ENCODE measurements around the gene ARMC8.
A peak's percentile ranks its signal among the peaks of the same experiment; 100 is the strongest.

The ARMC8 gene

DNA sequence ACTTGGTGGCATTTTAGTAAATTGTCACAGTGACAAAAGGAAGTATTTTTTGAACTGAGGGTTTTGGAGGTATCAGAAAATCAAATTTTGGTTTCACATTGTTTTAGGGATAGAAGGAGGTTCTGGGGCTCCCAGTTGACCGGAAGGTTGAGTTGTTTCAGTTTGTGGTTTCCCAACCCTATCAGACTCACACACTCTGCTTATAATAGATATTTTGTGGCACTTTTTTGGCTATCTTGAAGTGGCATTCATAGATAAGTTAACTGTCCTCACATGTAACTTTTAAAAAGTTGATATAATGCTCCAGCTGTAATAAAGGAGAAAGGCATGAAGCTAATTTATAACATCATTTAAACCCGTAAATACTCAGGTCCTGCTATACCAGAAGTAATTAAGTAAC lies 12.8 kb downstream of the ARMC8 start:
- DNase-seq: no peak

DNA sequence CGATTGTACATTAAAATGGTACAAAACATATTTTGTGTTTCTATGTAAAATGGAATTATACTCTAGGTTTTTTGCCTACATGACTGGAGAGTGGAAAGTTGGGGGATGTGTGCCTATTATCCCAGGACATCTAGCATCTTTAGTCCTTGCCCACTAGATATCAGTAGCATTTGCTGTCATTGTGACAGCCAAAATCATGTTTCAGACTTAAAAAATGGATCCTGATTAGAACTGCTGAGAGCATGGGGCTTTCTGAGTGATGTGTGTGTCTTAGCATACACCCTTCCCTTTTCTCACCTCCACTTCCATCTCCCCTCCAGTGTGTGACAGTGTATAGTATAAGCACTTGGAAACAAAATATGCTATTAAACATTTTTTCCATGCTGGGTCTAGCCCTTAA lies 13.3 kb downstream of the ARMC8 start:
- DNase-seq: no peak

DNA sequence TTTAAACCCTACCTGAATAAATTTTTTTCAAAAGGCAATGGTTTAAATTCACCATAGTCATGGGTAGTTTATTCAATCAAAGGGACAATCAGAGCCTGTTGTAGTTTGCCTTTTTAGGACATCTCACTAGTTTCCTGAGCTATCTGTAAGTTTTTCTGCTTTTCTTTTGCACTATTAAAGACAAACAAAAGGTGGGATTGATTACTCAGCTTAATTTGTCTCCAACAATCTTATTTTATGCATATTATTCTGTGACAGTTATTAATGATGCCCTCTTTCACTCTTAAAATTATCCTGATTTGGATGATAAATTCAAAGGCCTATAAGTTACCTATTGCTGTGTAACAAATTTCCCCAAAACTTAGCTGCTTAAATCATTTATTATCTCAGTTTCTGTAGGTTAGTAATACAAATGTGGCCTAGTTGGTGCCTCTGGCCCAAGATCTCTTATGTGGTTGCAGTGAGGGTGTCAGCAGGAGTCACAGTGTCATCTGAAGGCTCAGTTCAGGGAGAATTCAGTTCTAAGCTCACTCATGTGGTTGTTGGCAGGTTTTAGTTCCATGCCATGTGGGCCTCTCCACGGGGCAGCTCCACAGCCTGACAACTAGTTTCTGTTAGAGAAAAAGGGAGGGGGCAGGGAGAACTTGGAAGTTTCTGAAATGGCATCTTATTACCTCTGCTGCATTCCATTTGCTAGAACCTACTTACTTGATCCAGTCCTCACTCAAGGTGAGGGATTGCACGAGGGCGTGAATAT lies 16.0 kb downstream of the ARMC8 start:
- no peak for DNase-seq

DNA sequence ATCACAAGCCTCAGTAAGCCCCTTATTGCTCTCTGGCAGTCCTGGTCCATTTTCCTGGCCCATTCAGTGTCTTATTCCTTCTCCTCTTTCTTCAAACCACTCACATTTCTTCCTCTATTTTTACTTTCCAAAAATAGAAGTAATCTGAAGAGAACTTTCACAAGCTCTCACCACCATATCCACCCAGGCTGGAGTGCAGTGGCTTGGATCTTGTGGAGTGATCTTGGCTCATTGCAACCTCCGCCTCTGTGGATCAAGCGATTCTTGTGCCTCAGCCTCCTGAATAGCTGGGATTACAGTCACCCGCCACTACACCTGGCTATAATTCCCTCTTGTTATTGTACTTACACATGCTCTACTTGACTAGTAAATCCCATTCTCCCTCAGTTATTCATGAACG lies 16.8 kb downstream of the ARMC8 start:
- no peak for DNase-seq

DNA sequence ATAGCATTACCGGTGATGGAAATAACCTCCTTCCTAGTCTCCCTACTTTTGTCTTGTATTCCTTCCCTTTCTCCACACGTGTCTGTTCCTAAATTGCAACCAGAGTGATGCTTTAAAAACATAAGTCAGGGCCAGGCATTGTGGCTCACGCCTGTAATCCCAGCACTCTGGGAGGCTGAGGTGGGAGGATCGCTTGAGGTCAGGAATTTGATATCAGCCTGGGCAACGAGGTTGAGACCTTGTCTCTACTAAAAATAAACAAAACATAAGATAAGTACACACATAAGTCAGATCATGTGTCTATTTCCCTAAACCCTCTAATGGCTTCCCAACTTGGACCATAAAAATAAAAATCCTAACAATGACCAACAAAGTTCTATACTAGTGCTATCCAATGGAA lies 18.4 kb downstream of the ARMC8 start:
- no peak for DNase-seq

DNA sequence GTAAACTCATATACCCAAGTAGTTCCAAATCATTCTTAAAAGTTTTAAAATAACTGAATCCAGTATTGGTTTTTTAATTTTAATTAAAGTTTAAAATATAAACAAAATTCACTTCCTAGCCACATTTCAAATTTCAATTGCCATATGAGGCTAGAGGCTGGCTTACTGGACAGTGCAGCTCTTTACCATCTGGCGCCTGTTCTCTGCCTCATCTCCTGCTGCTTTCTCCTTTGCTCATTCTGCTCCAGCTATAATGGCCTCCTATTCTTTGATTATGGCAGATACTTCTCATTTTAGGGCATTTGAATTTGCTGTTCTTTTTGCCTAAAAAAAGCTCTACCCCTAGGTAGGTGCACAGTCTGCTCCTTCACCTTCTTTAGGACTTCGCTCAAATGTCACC lies 19.1 kb downstream of the ARMC8 start:
- no peak for DNase-seq

DNA sequence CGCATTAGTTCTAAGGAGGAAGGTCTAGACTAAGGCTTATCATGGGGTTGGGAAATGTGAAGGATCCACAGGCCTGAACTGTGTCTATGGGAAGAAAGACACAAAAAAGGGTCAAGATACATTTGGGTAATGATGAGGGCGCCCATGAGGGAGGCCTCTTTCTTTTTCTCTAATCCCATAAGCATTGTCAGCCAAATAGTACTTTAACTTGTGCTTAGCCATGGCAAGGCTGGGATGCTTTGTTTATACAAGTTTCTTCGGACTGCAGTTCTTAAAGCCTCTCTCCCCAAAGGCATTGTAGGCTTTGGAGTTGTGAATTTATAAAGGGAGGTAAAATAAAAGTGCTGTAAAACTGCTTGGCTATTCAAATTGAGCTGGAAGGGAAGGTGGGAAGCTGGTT lies 23.4 kb downstream of the ARMC8 start:
- DNase-seq: no peak

DNA sequence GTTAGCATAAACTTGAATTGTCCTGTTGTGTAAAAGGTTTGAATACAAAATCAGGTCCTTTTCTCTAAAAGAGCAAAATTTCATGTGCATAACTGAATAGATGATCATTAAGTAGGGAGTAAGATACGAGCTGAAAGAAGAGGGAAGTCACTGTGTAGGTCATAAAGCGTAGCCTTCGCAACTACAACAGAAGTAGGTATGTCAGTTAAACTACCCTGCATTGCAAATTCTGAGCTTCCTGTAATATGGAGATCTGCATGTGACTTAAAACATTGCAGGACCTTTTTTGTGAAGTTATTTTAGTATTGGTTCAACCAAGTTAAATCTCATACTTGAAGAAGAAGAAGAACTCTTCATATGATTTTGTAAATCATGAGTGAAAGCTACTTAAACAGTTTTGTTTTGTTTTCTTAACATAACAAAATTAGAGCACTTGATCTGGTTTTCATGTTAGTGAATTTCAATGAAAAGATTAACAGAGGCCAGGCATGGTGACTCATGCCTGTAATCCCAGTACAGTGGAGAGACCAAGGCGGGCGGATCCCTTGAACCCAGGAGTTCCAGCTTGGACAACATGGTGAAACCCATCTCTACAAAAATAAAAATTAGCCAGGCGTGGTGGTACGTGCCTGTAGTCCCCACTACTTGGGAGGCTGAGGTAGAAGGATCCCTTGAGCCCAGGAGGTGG lies 26.4 kb downstream of the ARMC8 start:
- DNase-seq: no peak

DNA sequence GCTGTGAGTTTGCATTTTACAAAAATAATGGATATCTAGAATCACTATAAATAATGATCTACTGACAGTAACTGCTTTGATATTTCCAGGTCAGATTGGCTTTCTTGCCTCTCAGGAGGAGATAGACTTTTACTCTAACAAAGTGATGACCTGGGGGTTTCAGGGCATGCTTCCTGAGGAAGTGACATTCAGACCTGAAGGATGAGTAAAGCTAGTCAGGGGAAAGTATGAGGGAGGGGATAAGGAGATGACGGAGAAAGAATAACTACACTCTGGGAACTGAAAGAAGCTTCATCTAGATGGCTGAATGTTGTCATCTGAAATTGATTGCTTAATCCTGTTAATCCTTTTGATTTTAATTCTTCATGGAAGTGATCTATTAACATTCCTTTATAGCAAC lies 32.2 kb downstream of the ARMC8 start:
- DNase-seq: no peak

DNA sequence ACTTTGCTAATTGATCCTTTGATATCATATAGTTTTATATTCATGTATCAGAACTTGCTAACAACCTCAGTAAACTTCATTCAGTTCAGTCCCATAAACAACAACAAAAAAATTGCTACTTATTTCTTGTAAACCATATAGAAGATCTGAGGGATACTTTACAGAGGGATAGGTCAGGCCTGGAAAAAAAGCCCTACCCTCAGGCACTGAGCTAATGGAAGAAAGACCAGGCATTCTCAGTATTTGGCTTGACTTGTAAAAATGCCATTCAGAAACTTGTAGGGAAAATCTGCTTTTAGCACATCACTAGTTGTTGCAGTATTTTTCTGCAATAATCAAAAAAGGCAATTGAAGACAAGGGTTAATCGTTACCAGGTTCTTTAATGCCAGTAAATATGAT lies 33.1 kb downstream of the ARMC8 start:
- DNase-seq: no peak

DNA sequence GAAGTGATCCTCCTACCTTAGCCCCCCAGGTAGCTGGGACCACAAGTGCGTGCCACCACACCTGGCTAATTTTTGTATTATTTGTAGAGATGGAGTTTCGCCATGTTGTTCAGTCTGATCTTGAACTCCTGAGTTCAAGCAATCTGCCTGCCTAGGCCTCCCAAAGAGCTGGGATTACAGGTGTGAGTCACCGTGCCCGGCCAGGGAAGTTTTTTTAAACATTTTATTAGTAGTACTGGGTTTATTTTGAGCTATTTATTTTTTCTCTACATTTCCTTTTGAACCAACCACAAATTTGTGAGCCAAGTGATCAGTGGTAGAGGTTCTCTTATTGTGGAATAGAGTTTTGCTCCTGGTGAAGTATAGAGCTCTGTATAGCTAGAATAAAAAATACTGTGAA lies 33.7 kb downstream of the ARMC8 start:
- no peak for DNase-seq

DNA sequence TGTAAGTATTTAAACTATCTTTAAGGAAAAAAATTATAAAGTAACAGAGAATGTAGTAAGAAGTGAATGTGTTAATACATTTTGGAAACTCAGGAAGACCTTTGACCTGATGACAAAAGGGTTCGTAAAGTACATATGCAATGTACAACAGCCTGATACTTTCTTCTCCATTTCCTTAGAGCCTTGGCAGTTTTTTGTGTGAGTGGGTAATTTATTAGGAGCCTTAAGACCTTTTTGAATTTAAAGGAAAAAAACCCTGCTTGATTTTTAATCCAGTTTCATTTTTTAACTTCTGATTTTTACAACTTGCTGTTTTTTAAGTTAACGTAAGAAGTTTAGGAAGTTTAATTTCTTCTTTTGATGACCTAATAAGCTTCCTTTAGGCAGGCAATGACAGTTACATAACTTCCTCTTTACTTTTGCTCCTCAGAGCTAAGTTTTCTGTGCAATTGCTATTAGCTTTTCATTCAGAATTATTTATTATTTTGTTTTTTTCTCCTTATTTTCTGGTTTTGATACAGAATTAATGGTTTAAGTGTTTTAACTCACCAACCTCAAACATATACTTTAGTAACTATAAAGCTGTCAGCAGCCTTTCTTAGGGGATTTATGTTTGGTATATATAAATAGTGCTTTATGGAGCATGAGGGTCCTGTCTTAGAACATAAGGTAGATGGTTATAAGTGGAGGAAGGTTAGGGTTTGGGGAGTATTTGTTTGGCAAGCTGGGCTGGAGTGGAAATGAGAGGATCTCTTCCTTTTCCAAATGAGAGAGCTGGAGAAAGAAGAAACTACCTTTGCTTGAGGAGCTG lies 35.2 kb downstream of the ARMC8 start:
- DNase-seq: peak; percentile 6

DNA sequence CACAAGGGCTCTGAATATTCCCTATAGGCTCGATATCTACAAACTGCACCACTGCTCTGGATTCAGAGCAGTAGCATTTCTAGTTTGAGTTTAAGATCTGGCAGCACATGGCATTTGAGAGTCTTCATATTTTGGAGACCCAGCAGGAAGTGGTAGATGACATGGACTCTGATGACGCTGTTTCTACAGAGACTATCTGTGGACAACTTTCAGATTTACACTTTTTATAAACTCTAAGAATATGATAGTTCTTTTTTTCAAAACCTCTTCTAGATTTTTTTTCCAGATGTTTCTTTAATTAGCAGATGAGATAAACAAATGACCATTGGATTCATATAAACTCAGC lies 35.8 kb downstream of the ARMC8 start:
- DNase-seq: no peak

DNA sequence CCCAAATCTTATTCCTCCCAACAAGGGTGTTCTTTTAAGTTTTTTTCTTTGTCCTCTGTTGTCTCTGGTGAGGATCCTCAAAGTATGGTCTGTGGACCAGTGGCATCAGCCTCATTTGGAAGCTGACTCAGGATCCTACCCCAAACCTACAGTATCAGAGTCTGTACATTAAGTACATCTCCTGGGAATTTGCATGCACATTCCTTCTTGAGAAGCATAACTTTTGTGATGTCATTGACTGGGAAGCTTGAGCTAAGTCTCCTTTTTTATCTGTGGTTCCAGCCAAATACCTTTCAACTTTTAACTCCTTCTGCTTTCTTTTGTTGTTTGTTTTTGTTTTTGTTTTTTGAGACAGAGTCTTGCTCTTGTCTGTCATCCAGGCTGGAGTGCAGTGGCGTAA lies 40.5 kb downstream of the ARMC8 start:
- no peak for DNase-seq

DNA sequence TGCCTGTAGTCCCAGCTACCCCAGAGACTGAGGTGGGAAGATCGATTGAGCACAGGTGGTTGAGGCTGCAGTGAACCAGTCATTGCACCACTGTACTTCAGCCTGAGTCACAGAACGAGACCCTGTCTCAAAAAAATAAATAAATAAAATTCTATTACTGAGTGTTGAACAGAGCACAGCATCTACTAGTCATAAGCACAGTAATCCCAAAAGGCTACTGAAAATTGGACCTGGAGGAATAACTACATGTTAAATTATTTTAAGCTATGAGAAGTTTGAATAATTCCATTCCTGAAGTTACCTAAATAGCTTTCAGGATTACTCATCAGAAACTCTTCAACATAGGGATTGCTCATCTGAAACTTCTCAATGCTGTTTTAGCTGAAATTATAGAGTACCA lies 43.4 kb downstream of the ARMC8 start:
- no peak for DNase-seq

DNA sequence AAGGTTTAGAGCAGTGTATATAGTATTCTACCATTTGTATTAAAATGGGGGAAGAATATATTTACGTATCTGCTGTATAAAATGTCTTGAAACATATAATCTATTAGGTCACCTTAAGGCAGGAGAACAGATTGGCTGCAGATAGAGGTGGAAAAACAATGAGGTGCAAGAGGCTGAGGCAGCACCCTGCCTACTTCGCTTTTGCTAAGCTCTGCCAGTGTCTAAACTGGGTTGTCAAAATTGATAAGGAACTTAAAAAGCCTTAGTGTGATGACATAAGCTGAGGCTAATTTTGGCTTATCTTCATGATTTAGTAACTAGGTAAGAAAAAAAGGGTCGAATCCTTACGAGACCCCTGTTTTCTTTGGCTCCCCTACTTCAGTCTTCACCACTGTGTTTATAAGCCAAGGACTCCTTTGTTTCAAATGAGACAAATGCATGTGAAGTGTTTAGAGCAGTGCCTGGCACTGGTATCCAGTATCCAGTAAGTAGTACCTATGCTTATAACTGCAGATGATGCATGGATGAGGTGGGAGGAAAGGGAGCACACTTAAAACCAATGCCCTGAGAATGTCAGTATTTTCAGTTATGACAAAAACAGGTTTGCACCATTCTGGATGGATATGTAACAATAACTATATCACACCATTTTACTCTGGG lies 45.7 kb downstream of the ARMC8 start:
- DNase-seq: no peak

DNA sequence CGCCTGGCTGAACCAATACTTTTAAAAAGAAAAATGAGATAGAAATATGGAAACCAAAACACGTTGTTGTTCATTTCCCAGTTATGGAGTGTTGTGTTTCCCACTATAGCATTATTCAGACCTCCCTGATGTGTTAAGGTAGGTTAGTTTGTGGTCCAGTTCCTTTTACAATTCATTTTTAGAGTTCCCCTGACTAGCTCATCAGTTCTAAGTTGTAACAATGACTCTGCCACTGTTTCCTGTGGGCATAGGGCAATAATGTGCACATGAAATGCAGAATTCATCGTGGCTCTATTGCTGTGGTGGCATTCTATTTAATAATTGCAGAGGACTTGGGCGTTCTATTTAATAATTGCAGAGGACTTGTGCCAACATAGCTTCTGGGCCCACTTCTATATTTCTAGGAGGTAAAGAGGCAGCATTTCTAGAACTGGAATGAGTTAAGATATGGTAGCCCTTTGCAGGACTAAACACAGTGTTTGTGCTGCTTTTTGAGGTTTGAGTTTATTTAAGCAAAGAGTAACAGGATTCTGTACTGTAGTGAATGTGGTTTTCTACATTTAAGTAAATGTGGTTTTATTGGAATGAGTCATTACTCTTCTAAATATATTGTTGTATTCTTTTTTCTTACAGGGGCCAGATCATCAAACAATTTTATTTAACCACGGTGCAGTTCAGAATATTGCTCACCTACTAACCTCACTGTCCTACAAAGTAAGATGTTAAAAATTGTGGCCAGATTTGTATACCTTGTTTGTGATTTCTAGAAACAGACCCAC lies 47.5 kb downstream of the ARMC8 start:
- DNase-seq: no peak

DNA sequence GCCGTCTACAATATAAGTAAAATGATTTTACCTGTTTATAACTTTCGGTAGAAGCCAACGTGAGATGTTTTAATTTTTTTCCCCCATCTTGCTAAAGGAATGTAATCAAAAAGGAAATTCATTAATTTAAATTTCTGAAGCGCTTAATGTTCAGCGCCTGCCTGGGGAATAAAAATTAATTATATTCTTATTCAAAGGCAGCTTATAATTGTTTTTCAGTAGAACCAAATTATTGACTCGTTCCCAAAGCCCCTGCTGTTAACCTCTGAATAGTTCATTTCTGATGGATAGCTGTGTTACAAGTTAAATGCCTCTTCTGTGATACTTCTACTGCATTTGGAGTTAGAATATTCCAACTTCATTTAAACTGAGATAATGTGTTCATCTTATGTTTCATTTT lies 51.6 kb downstream of the ARMC8 start:
- DNase-seq: no peak

DNA sequence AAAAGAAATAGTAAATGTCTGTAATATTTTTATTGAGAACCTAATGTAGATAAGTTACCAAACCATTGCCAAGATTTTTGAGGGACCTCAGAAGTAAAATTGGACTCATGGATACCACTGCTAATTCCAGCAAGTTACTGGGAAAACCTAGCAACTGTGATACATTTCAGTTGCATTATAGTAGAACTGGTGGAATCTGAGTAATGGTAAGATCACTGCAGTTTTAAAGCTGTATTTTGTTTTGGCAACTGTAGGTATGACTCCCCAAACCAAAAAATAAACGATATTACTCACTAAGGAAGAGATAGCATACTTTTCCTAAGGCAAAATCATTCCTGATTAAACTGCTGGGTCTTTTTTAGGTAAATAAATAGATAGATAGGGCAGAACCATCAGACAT lies 54.0 kb downstream of the ARMC8 start:
- DNase-seq: no peak

DNA sequence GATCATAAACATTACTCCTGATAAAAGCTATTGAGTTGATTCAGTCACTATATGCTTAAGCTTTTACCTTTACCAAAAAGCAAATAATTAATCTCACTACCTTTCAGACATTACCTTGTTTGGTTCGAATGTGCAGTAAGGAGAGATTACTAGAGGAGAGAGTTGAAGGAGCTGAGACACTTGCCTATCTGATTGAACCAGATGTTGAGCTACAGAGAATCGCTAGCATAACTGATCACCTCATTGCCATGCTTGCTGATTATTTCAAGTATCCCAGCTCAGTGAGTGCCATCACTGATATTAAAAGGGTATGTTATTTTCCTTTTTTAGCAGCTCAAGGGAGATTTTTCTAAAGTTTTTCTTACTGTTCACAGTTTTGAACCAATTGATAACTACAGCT lies 54.6 kb downstream of the ARMC8 start:
- no peak for DNase-seq

DNA sequence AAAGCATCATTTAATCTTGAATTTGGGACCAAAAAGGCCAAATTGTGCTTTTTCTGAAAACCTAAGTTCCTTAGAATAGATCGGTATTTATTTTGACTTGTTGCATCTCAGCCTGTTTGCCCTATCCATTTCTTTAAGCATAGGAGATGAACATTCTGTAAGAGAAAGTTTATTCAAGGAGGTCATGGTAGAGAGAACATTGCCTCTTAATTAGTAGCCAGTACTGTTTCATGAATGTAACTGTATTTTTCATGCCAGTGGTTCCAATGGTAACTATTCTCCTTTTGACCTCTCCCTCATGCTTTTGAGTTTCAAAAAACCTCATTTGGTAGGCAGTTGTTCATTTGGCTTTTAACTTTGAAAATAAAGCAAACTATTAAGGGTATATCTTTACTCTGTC lies 55.4 kb downstream of the ARMC8 start:
- DNase-seq: no peak

DNA sequence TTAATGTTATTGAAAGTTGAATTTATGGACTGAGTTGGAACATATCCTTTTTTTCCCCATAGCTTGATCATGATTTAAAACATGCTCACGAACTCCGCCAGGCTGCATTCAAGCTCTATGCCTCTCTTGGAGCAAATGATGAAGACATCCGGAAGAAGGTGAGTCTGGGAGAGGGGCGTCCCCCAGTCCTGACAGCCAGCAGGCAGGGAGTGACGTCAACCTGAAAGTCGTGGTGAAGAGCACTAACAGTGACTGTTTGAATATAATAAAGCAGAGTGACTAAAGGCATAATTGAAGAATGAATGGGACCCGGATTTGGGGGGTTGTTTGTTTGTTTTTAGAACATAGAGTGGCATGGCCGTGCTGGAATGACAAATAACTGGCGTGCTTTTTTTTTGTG lies 57.9 kb downstream of the ARMC8 start:
- DNase-seq: no peak

DNA sequence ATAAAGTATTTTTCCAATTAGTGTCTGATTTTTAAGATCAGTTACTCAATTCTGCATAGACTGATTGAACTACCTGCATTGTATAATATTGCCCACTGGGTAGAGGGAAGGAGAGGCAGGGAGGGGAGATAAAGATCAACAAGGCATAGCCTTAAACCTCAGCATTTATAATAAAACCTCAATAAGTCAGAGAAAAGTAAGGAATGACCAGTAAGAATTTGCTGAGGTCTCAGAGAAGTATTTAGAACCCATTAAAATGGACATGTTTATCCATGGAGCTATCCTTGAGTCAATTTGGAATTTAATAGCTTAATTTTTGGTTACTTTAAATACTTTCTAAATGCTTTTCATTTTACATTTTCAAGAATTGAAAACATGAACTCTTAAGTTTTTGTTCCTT lies 62.5 kb downstream of the ARMC8 start:
- no peak for DNase-seq
